22Rv1 (cell line): ENCODE data around the gene TMEM18.

Experiments used
- CTCF ChIP-seq: fragments of 450-650 bp; IDR thresholded peaks from 2 replicates; pipeline ENCODE4 v1.5.1; 2017; ENCODE audit warnings: mild to moderate bottlenecking
- ZFX ChIP-seq: fragments of 450-650 bp; IDR thresholded peaks from 2 replicates; pipeline ENCODE4 v1.6.1; 2017; ENCODE audit warnings: antibody characterized with exemption, borderline replicate concordance

GRCh38 chr2:636641-637405 lies 40.4 kb downstream of the TMEM18 start:
- TF ChIP-seq CTCF (peak; percentile 85), ZFX (no peak)
